ENCODE measurements around the gene ZC3HAV1.
A peak's percentile ranks its signal among the peaks of the same experiment; 100 is the strongest.
"Not testable (repeated sequence)": the region's sequence is repeated elsewhere in the genome, so short reads cannot be mapped to it uniquely, and the experiment has no call there.

Gene ZC3HAV1

DNA sequence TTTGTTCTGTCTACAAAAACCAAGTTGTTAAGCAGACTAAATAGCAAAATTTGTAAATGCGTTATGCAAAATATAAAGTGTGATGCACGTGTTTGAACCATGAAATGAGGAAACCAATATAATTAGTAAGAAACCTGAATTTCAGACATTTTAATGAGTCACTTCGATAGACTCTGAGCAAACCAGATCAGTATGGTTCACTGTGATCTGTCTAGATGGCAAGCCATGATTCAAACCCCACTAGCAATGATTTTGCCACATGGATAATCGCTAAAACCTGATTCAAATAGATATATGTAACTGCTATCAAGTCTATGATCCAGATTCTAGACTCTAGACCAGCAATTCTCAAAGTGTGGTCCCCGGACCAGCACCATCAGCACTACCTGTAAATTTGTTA is 24.8 kb downstream of the ZC3HAV1 start:
- no peaks in the 10 kb centered on the region for H3K27me3 ChIP-seq (replicated peaks in 2 of 5; ENCODE audit: control insufficient read depth in 4 of 5, insufficient read depth in 5 of 5, low read length in 4 of 5)
- peaks cover 44 to 94% (median 70%) of the 10 kb centered on the region in 4 experiments for H3K36me3 ChIP-seq (ENCODE audit: control insufficient read depth in 4 of 4, insufficient read depth in 4 of 4, low read length in 3 of 4)
- 93% methylated on average over 5 of the region's 5 CpGs for WGBS (ENCODE audit: insufficient coverage)
- peaks cover 1 to 20% (median 9%) of the 10 kb centered on the region in 5 experiments for H3K9me3 ChIP-seq (ENCODE audit: control extremely low read depth in 1 of 5, control insufficient read depth in 4 of 5, insufficient read depth in 2 of 5, low read depth in 1 of 5, low read length in 4 of 5)
- no peak overlapping the region for H3K4me3 ChIP-seq (ENCODE audit: control insufficient read depth in 1 of 7, extremely low read depth in 1 of 7, insufficient read depth in 4 of 7, low read depth in 2 of 7, low read length in 6 of 7)
- CTCF ChIA-PET: interaction anchor here (1.3 to 1.6 kb wide), 2 partner anchors 9 to 10 kb away, joined by 6 to 7 read pairs; no protein-coding TSS in a partner anchor
- no peak overlapping the region for H3K27ac ChIP-seq (ENCODE audit: insufficient read depth in 1 of 2, low read depth in 1 of 2, low read length in 2 of 2, poor library complexity in 1 of 2, severe bottlenecking in 2 of 2)
- POLR2A ChIA-PET: no interaction called here
- peaks cover 0 to 8% (median 5%) of the 10 kb centered on the region in 4 experiments for H3K4me1 ChIP-seq (ENCODE audit: control extremely low read depth in 1 of 4, control insufficient read depth in 4 of 4, insufficient read depth in 4 of 4, low read length in 3 of 4)
- no peak for DNase-seq

DNA sequence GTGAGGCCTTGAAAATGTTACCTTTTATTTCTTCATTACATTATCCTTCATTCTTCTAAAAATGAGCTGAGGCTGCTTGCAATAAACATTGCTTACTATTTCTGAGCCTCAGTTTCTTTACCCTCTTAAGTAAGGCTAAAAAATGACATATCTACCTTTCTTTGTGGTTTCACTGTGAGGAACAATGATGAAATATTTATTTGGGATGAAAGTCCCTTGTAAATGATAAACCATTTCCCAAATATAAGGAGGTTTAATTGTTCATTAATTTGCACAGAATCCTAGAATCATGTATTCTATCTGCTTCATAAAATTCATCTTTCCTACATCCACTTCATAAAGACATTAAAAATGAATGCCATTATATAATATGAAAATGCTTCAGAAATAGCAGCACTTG is 27.9 kb downstream of the ZC3HAV1 start:
- ChIA-PET POLR2A (no interaction called here), CTCF (interaction anchor here (1.5 to 2.1 kb wide), 3 partner anchors 17 to 33 kb away, joined by 3 to 9 read pairs (median 7); no protein-coding TSS in a partner anchor)
- Histone ChIP-seq H3K4me1 (ENCODE audit: control extremely low read depth in 1 of 4, control insufficient read depth in 4 of 4, insufficient read depth in 4 of 4, low read length in 3 of 4) (peaks cover 0 to 17% (median 12%) of the 10 kb centered on the region in 4 experiments), H3K27ac (ENCODE audit: insufficient read depth in 1 of 2, low read depth in 1 of 2, low read length in 2 of 2, poor library complexity in 1 of 2, severe bottlenecking in 2 of 2) (no peak overlapping the region), H3K9me3 (ENCODE audit: control extremely low read depth in 1 of 5, control insufficient read depth in 4 of 5, insufficient read depth in 2 of 5, low read depth in 1 of 5, low read length in 4 of 5) (peaks cover 0 to 3% (median 3%) of the 10 kb centered on the region in 5 experiments), H3K27me3 (replicated peaks in 2 of 5; ENCODE audit: control insufficient read depth in 4 of 5, insufficient read depth in 5 of 5, low read length in 4 of 5) (no peaks in the 10 kb centered on the region), H3K36me3 (ENCODE audit: control insufficient read depth in 4 of 4, insufficient read depth in 4 of 4, low read length in 3 of 4) (peaks cover 27 to 94% (median 65%) of the 10 kb centered on the region in 4 experiments), H3K4me3 (ENCODE audit: control insufficient read depth in 1 of 7, extremely low read depth in 1 of 7, insufficient read depth in 4 of 7, low read depth in 2 of 7, low read length in 6 of 7) (no peak overlapping the region)
- no peak for DNase-seq

DNA sequence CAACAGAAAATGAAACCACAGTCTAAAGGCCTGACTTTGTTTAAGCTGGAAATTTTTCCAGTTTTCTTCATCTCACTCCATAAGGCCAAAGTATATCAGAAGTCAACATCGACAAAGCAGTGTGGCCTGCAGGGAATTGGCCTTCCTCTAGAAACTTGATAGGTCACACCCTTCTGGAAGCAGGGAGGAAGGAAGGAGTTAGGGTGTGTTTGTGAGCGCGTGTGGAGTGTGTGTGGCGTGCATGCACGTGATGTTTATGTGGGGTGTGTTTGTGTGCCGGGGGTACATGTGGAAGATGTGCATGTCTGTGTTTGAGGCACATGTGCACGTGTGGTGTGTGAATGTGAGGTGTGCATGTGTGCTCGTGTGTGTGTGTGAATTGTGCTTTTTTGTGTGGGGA is 28.6 kb downstream of the ZC3HAV1 start:
- peaks cover 0 to 17% (median 12%) of the 10 kb centered on the region in 4 experiments for H3K4me1 ChIP-seq (ENCODE audit: control extremely low read depth in 1 of 4, control insufficient read depth in 4 of 4, insufficient read depth in 4 of 4, low read length in 3 of 4)
- no peak overlapping the region for H3K4me3 ChIP-seq (ENCODE audit: control insufficient read depth in 1 of 7, extremely low read depth in 1 of 7, insufficient read depth in 4 of 7, low read depth in 2 of 7, low read length in 6 of 7)
- no peak for DNase-seq
- no peaks in the 10 kb centered on the region for H3K9me3 ChIP-seq (ENCODE audit: control extremely low read depth in 1 of 5, control insufficient read depth in 4 of 5, insufficient read depth in 2 of 5, low read depth in 1 of 5, low read length in 4 of 5)
- no peak overlapping the region for H3K27ac ChIP-seq (ENCODE audit: insufficient read depth in 1 of 2, low read depth in 1 of 2, low read length in 2 of 2, poor library complexity in 1 of 2, severe bottlenecking in 2 of 2)
- peaks cover 26 to 94% (median 63%) of the 10 kb centered on the region in 4 experiments for H3K36me3 ChIP-seq (ENCODE audit: control insufficient read depth in 4 of 4, insufficient read depth in 4 of 4, low read length in 3 of 4)
- POLR2A ChIA-PET: no interaction called here
- H3K27me3 ChIP-seq (replicated peaks in 2 of 5; ENCODE audit: control insufficient read depth in 4 of 5, insufficient read depth in 5 of 5, low read length in 4 of 5): no peaks in the 10 kb centered on the region
- CTCF ChIA-PET: interaction anchor here (0.6 to 2.1 kb wide), 4 partner anchors 18 to 44 kb away, joined by 3 to 9 read pairs (median 5); no protein-coding TSS in a partner anchor
- 41% methylated on average over 7 of the region's 8 CpGs for WGBS (ENCODE audit: insufficient coverage)

DNA sequence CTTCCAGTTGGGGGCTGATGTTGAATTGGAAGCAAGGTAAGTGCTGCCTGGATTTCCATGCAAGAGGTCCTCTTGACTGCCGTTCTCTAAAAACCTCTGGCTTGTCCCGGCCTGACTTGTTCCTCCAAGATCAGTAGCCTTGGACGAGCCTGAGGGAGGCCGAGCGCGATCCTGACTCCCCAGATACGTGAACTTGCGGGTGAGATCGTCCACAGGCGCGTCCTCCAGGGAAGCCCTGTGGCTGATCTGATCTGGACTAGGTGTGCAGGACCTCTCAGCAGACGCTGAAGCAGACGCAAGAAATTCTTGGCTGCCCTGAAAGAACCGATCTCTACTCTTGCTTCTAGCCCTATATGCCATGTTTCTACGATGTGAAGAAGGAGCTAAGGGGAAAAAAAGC is 29.7 kb downstream of the ZC3HAV1 start:
- H3K36me3 ChIP-seq (ENCODE audit: control insufficient read depth in 4 of 4, insufficient read depth in 4 of 4, low read length in 3 of 4): peaks cover 29 to 91% (median 62%) of the 10 kb centered on the region in 4 experiments
- ChIA-PET POLR2A (no interaction called here), CTCF (interaction anchor here (0.9 to 2.1 kb wide), 3 partner anchors 9 to 34 kb away, joined by 7 to 9 read pairs (median 8); no protein-coding TSS in a partner anchor)
- no peaks in the 10 kb centered on the region for H3K9me3 ChIP-seq (ENCODE audit: control extremely low read depth in 1 of 5, control insufficient read depth in 4 of 5, insufficient read depth in 2 of 5, low read depth in 1 of 5, low read length in 4 of 5)
- H3K4me3 ChIP-seq (ENCODE audit: control insufficient read depth in 1 of 7, extremely low read depth in 1 of 7, insufficient read depth in 4 of 7, low read depth in 2 of 7, low read length in 6 of 7): no peak overlapping the region
- 98% methylated on average over 13 of the region's 15 CpGs for WGBS (ENCODE audit: insufficient coverage)
- no peak for DNase-seq
- peaks cover 0 to 18% (median 13%) of the 10 kb centered on the region in 4 experiments for H3K4me1 ChIP-seq (ENCODE audit: control extremely low read depth in 1 of 4, control insufficient read depth in 4 of 4, insufficient read depth in 4 of 4, low read length in 3 of 4)
- peak overlapping the region in 1 of 2 experiments; percentile 32 for H3K27ac ChIP-seq (ENCODE audit: insufficient read depth in 1 of 2, low read depth in 1 of 2, low read length in 2 of 2, poor library complexity in 1 of 2, severe bottlenecking in 2 of 2)
- no peaks in the 10 kb centered on the region for H3K27me3 ChIP-seq (replicated peaks in 2 of 5; ENCODE audit: control insufficient read depth in 4 of 5, insufficient read depth in 5 of 5, low read length in 4 of 5)

DNA sequence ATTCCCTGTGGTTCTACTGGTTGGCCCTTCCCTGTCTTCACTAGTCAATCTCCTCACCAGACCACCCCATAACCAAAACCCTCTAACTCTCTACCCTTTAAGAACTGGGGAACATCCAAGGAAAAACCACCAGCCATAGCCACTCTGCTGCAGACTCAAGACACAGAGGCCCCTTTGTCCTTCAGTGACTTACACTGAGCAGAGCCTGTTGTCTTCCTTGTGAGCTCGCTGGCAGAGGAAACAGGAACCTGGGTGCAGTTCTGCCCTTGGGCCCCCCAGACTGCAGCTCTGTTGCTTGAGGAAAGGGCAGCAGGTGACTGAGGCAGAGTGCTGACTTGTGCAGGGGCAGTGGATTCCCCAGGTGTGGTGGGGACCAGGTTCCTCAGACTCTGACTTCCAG is 30.6 kb downstream of the ZC3HAV1 start:
- Histone ChIP-seq H3K27me3 (replicated peaks in 2 of 5; ENCODE audit: control insufficient read depth in 4 of 5, insufficient read depth in 5 of 5, low read length in 4 of 5) (no peaks in the 10 kb centered on the region), H3K9me3 (ENCODE audit: control extremely low read depth in 1 of 5, control insufficient read depth in 4 of 5, insufficient read depth in 2 of 5, low read depth in 1 of 5, low read length in 4 of 5) (no peaks in the 10 kb centered on the region), H3K36me3 (ENCODE audit: control insufficient read depth in 4 of 4, insufficient read depth in 4 of 4, low read length in 3 of 4) (peaks cover 21 to 89% (median 56%) of the 10 kb centered on the region in 4 experiments), H3K4me1 (ENCODE audit: control extremely low read depth in 1 of 4, control insufficient read depth in 4 of 4, insufficient read depth in 4 of 4, low read length in 3 of 4) (peaks cover 0 to 26% (median 15%) of the 10 kb centered on the region in 4 experiments), H3K27ac (ENCODE audit: insufficient read depth in 1 of 2, low read depth in 1 of 2, low read length in 2 of 2, poor library complexity in 1 of 2, severe bottlenecking in 2 of 2) (peak overlapping the region in 1 of 2 experiments; percentile 60), H3K4me3 (ENCODE audit: control insufficient read depth in 1 of 7, extremely low read depth in 1 of 7, insufficient read depth in 4 of 7, low read depth in 2 of 7, low read length in 6 of 7) (no peak overlapping the region)
- DNase-seq: peak in 1 of 3 donors; percentile 26
- 67% methylated on average over 1 of the region's 1 CpG for WGBS (ENCODE audit: insufficient coverage)
- ChIA-PET POLR2A (no interaction called here), CTCF (interaction anchor here (1.1 to 3.5 kb wide), 4 partner anchors 9 to 193 kb away, joined by 3 to 10 read pairs (median 6); no protein-coding TSS in a partner anchor)

DNA sequence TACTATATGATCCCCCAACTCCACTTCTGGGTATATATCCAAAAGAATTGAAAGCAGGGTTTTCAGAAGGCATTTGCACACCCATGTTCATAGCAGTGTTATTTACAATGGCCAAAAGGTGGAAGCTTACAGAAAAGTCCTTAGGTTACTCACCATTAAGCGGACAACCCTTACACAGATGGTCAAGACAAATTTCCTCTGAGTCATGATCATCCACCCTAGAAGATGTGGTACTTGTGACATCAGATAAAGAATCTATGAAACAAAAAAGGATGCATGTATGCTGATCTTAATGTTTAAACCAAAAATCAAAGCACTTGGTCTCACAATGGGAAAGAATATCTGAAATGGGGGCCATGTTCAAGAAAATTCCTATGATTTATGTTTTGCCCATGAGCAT is 31.1 kb downstream of the ZC3HAV1 start:
- no peak overlapping the region for H3K27ac ChIP-seq (ENCODE audit: insufficient read depth in 1 of 2, low read depth in 1 of 2, low read length in 2 of 2, poor library complexity in 1 of 2, severe bottlenecking in 2 of 2)
- H3K4me3 ChIP-seq (ENCODE audit: control insufficient read depth in 1 of 7, extremely low read depth in 1 of 7, insufficient read depth in 4 of 7, low read depth in 2 of 7, low read length in 6 of 7): no peak overlapping the region
- H3K4me1 ChIP-seq (ENCODE audit: control extremely low read depth in 1 of 4, control insufficient read depth in 4 of 4, insufficient read depth in 4 of 4, low read length in 3 of 4): peaks cover 3 to 31% (median 15%) of the 10 kb centered on the region in 4 experiments
- no peaks in the 10 kb centered on the region for H3K9me3 ChIP-seq (ENCODE audit: control extremely low read depth in 1 of 5, control insufficient read depth in 4 of 5, insufficient read depth in 2 of 5, low read depth in 1 of 5, low read length in 4 of 5)
- 100% methylated on average over 1 of the region's 1 CpG for WGBS (ENCODE audit: insufficient coverage)
- ChIA-PET POLR2A (no interaction called here), CTCF (interaction anchor here (1.1 to 3.5 kb wide), 5 partner anchors 9 to 192 kb away, joined by 3 to 10 read pairs (median 5); no protein-coding TSS in a partner anchor)
- H3K27me3 ChIP-seq (replicated peaks in 2 of 5; ENCODE audit: control insufficient read depth in 4 of 5, insufficient read depth in 5 of 5, low read length in 4 of 5): no peaks in the 10 kb centered on the region
- H3K36me3 ChIP-seq (ENCODE audit: control insufficient read depth in 4 of 4, insufficient read depth in 4 of 4, low read length in 3 of 4): peaks cover 20 to 88% (median 56%) of the 10 kb centered on the region in 4 experiments
- DNase-seq: no peak

DNA sequence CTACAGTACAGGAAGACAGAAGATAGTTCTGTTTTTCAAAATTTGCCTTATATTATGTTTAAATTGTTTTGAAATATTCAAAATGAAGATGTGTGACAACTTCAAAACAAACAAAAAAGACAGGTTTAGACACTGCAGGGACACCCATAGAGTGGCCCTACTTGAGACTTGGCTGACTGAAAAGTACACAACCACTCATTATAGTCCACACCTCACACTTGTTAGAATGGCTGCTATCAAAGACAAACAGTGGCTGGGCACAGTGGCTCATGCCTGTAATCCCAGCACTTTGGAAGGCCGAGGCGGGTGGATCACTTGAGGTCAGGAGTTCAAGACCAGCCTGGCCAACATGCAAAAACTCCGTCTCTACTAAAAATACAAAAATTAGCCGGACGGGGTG is 31.8 kb downstream of the ZC3HAV1 start:
- H3K4me3 ChIP-seq (ENCODE audit: control insufficient read depth in 1 of 7, extremely low read depth in 1 of 7, insufficient read depth in 4 of 7, low read depth in 2 of 7, low read length in 6 of 7); DNase-seq; H3K27me3 ChIP-seq (replicated peaks in 2 of 5; ENCODE audit: control insufficient read depth in 4 of 5, insufficient read depth in 5 of 5, low read length in 4 of 5); H3K9me3 ChIP-seq (ENCODE audit: control extremely low read depth in 1 of 5, control insufficient read depth in 4 of 5, insufficient read depth in 2 of 5, low read depth in 1 of 5, low read length in 4 of 5); H3K27ac ChIP-seq (ENCODE audit: insufficient read depth in 1 of 2, low read depth in 1 of 2, low read length in 2 of 2, poor library complexity in 1 of 2, severe bottlenecking in 2 of 2): not testable (repeated sequence)
- peaks cover 5 to 37% (median 19%) of the 10 kb centered on the region in 4 experiments for H3K4me1 ChIP-seq (ENCODE audit: control extremely low read depth in 1 of 4, control insufficient read depth in 4 of 4, insufficient read depth in 4 of 4, low read length in 3 of 4)
- H3K36me3 ChIP-seq (ENCODE audit: control insufficient read depth in 4 of 4, insufficient read depth in 4 of 4, low read length in 3 of 4): peaks cover 17 to 83% (median 53%) of the 10 kb centered on the region in 4 experiments
- WGBS (ENCODE audit: insufficient coverage): 100% methylated on average over 2 of the region's 5 CpGs
- ChIA-PET CTCF (interaction anchor here (1.2 to 3.5 kb wide), 4 partner anchors 10 to 191 kb away, joined by 3 to 10 read pairs (median 5); no protein-coding TSS in a partner anchor), POLR2A (interaction anchor here (0.6 kb wide), 1 partner anchor 570 kb away, joined by 3 read pairs; no protein-coding TSS in a partner anchor)

Measured in common myeloid progenitor, CD34-positive (primary cell).